ENCODE data around the gene TSEN34. TPM values are rescaled to one million over a fixed set of nuclear protein-coding genes. Genes with fewer than 3 reads are reported as not detected.

Gene TSEN34
- total and polyA plus RNA-seq, 2 experiments from 2014 or later, result 36.6 to 53.4 TPM

DNA sequence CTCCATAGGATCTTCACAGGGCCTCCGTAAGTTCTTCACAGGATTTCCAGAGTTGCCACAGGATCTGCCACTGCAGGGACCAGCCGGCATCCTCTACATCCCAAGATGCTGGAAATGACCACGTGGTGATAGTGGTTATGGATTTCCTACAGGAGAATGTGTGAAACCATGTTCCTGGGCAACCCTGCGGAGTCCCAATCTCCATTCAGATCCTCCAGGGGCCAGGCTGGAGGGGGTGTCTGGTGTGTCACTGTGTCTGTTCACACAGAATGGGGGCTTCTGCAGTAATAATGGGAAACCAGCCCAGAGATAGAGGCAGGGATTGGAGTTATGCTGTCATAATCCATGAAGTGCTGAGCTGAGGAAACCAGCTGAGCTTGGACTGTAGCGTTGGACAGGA, 42.8 kb downstream of the TSEN34 start:
- H4K20me1 ChIP-seq (replicated peaks; ENCODE audit: insufficient read depth), result no peaks in the 10 kb centered on the region
- H3K27me3 Mint-ChIP-seq (ENCODE audit: insufficient read depth, low read depth, poor library complexity), result peaks cover 19% of the 10 kb centered on the region
- H3K4me1 Mint-ChIP-seq, result no peaks in the 10 kb centered on the region; the same call in 2 of the 3 replicates

More for the DNA sequence above, 42.8 kb downstream of the TSEN34 start:
- Mint-ChIP-seq H3K4me3 (no peak overlapping the region), H3K36me3 (ENCODE audit: low read depth) (no peaks in the 10 kb centered on the region), H3K27ac (no peak overlapping the region), H3K9me3 (peaks cover 10% of the 10 kb centered on the region; the same call in 2 of the 3 replicates)
- Histone ChIP-seq H3K4me2 (no peak overlapping the region), H3F3A (replicated peaks; ENCODE audit: low read depth) (no peaks in the 10 kb centered on the region), H3K27me3 (ENCODE audit: insufficient read depth) (peaks cover 20% of the 10 kb centered on the region), H3K79me2 (replicated peaks; ENCODE audit: insufficient read depth) (no peaks in the 10 kb centered on the region), H3K4me1 (ENCODE audit: insufficient read depth) (no peaks in the 10 kb centered on the region), H3K36me3 (ENCODE audit: insufficient read depth) (no peaks in the 10 kb centered on the region), H3K9me2 (ENCODE audit: insufficient read depth) (peaks cover 3% of the 10 kb centered on the region), H3K4me3 (no peak overlapping the region), H3K27ac (ENCODE audit: low read depth) (no peak overlapping the region), H2AFZ (no peak overlapping the region)
- DNase-seq (ENCODE audit: low spot score), result no peak
- no peak for ATAC-seq
- TF ChIP-seq POLR2AphosphoS5 (IDR thresholded peaks at IDR 0.05; ENCODE audit: low read depth) (no peak), EZH2 (IDR thresholded peaks at IDR 0.05; ENCODE audit: low read depth, unreplicated experiment) (no peak), CREB1 (CRISPR knock-in tag; IDR thresholded peaks at IDR 0.05; ENCODE audit: low read depth) (no peak), NANOG (IDR thresholded peaks at IDR 0.05; ENCODE audit: borderline replicate concordance) (no peak), ZNF331 (CRISPR knock-in tag; IDR thresholded peaks at IDR 0.05; ENCODE audit: low read depth) (no peak), EZH2phosphoT487 (IDR thresholded peaks at IDR 0.05; ENCODE audit: unreplicated experiment) (no peak), STAT1 (IDR thresholded peaks at IDR 0.05; ENCODE audit: unreplicated experiment) (no peak), JUNB (IDR thresholded peaks at IDR 0.05; ENCODE audit: unreplicated experiment) (no peak), ZNF114 (CRISPR knock-in tag; IDR thresholded peaks at IDR 0.05) (no peak)
- TF ChIP-seq, protein P1, sequence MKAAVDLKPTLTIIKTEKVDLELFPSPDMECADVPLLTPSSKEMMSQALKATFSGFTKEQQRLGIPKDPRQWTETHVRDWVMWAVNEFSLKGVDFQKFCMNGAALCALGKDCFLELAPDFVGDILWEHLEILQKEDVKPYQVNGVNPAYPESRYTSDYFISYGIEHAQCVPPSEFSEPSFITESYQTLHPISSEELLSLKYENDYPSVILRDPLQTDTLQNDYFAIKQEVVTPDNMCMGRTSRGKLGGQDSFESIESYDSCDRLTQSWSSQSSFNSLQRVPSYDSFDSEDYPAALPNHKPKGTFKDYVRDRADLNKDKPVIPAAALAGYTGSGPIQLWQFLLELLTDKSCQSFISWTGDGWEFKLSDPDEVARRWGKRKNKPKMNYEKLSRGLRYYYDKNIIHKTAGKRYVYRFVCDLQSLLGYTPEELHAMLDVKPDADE (IDR thresholded peaks at IDR 0.05), result no peak
- TF ChIP-seq, protein P2, sequence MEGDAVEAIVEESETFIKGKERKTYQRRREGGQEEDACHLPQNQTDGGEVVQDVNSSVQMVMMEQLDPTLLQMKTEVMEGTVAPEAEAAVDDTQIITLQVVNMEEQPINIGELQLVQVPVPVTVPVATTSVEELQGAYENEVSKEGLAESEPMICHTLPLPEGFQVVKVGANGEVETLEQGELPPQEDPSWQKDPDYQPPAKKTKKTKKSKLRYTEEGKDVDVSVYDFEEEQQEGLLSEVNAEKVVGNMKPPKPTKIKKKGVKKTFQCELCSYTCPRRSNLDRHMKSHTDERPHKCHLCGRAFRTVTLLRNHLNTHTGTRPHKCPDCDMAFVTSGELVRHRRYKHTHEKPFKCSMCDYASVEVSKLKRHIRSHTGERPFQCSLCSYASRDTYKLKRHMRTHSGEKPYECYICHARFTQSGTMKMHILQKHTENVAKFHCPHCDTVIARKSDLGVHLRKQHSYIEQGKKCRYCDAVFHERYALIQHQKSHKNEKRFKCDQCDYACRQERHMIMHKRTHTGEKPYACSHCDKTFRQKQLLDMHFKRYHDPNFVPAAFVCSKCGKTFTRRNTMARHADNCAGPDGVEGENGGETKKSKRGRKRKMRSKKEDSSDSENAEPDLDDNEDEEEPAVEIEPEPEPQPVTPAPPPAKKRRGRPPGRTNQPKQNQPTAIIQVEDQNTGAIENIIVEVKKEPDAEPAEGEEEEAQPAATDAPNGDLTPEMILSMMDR (conservative IDR thresholded peaks at IDR 0.05; ENCODE audit: low read depth in 2 of 2), result no peak
- TF ChIP-seq, protein P3, sequence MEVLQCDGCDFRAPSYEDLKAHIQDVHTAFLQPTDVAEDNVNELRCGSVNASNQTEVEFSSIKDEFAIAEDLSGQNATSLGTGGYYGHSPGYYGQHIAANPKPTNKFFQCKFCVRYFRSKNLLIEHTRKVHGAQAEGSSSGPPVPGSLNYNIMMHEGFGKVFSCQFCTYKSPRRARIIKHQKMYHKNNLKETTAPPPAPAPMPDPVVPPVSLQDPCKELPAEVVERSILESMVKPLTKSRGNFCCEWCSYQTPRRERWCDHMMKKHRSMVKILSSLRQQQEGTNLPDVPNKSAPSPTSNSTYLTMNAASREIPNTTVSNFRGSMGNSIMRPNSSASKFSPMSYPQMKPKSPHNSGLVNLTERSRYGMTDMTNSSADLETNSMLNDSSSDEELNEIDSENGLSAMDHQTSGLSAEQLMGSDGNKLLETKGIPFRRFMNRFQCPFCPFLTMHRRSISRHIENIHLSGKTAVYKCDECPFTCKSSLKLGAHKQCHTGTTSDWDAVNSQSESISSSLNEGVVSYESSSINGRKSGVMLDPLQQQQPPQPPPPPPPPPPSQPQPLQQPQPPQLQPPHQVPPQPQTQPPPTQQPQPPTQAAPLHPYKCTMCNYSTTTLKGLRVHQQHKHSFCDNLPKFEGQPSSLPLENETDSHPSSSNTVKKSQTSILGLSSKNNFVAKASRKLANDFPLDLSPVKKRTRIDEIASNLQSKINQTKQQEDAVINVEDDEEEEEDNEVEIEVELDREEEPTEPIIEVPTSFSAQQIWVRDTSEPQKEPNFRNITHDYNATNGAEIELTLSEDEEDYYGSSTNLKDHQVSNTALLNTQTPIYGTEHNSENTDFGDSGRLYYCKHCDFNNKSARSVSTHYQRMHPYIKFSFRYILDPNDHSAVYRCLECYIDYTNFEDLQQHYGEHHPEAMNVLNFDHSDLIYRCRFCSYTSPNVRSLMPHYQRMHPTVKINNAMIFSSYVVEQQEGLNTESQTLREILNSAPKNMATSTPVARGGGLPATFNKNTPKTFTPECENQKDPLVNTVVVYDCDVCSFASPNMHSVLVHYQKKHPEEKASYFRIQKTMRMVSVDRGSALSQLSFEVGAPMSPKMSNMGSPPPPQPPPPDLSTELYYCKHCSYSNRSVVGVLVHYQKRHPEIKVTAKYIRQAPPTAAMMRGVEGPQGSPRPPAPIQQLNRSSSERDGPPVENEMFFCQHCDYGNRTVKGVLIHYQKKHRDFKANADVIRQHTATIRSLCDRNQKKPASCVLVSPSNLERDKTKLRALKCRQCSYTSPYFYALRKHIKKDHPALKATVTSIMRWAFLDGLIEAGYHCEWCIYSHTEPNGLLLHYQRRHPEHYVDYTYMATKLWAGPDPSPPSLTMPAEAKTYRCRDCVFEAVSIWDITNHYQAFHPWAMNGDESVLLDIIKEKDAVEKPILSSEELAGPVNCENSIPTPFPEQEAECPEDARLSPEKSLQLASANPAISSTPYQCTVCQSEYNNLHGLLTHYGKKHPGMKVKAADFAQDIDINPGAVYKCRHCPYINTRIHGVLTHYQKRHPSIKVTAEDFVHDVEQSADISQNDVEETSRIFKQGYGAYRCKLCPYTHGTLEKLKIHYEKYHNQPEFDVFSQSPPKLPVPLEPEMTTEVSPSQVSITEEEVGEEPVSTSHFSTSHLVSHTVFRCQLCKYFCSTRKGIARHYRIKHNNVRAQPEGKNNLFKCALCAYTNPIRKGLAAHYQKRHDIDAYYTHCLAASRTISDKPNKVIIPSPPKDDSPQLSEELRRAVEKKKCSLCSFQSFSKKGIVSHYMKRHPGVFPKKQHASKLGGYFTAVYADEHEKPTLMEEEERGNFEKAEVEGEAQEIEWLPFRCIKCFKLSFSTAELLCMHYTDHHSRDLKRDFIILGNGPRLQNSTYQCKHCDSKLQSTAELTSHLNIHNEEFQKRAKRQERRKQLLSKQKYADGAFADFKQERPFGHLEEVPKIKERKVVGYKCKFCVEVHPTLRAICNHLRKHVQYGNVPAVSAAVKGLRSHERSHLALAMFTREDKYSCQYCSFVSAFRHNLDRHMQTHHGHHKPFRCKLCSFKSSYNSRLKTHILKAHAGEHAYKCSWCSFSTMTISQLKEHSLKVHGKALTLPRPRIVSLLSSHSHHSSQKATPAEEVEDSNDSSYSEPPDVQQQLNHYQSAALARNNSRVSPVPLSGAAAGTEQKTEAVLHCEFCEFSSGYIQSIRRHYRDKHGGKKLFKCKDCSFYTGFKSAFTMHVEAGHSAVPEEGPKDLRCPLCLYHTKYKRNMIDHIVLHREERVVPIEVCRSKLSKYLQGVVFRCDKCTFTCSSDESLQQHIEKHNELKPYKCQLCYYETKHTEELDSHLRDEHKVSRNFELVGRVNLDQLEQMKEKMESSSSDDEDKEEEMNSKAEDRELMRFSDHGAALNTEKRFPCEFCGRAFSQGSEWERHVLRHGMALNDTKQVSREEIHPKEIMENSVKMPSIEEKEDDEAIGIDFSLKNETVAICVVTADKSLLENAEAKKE (CRISPR knock-in tag; IDR thresholded peaks at IDR 0.05), result no peak
- TF ChIP-seq, protein P4, sequence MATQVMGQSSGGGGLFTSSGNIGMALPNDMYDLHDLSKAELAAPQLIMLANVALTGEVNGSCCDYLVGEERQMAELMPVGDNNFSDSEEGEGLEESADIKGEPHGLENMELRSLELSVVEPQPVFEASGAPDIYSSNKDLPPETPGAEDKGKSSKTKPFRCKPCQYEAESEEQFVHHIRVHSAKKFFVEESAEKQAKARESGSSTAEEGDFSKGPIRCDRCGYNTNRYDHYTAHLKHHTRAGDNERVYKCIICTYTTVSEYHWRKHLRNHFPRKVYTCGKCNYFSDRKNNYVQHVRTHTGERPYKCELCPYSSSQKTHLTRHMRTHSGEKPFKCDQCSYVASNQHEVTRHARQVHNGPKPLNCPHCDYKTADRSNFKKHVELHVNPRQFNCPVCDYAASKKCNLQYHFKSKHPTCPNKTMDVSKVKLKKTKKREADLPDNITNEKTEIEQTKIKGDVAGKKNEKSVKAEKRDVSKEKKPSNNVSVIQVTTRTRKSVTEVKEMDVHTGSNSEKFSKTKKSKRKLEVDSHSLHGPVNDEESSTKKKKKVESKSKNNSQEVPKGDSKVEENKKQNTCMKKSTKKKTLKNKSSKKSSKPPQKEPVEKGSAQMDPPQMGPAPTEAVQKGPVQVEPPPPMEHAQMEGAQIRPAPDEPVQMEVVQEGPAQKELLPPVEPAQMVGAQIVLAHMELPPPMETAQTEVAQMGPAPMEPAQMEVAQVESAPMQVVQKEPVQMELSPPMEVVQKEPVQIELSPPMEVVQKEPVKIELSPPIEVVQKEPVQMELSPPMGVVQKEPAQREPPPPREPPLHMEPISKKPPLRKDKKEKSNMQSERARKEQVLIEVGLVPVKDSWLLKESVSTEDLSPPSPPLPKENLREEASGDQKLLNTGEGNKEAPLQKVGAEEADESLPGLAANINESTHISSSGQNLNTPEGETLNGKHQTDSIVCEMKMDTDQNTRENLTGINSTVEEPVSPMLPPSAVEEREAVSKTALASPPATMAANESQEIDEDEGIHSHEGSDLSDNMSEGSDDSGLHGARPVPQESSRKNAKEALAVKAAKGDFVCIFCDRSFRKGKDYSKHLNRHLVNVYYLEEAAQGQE (IDR thresholded peaks at IDR 0.05; ENCODE audit: unreplicated experiment), result no peak

All from GM23338 (cell line).